Measurements from ENCODE around the gene ASTN2.

The ASTN2 gene

DNA sequence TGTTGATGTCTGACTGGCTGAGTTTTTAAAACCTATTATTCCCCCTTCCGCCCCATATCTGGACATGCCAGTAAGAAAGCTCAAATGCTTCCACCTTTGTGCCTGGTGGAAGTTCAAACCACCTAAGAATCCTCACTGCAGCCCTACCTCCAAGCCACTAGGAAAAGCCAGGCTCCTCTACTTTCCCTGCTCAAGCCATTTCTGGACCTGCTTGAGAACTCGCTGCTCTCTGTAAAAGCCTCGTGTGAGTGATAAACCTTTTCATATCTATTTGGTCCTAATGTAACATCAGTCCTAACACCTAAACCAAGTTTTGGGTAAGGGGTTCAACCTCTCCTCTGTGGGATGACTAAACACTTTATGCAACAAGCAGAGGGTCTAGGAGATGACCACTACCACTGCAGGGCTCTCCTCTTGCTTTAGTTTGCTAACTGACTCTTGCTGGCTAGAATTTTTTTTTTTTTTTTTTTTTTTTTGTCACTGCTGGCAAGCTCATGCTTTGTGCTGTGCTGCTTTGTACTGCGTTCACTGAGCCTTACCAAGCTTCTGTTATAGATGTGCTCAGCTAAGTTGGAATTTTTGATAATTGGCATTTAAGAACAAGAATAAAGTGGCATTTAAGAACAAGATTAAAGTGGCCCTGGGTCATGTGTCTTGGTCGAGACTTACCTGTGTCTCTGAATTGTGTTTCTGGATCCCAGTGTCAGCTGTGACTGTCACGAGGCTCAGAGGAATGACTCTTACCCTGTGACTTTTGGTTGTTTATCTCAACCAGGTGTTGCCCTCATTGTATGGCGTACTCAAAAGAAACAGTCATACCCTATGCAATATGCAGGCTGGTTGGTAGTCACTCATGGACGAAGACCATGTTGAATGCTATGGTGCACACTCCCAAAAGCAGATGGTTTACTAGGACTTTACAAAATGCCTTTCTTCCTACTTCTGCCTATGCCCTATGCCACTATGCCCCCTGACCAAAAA is 708.3 kb downstream of the ASTN2 start:
- Histone ChIP-seq H3K4me3 (no peak overlapping the region), H3K27ac (no peak overlapping the region)
- TF ChIP-seq, protein P1, sequence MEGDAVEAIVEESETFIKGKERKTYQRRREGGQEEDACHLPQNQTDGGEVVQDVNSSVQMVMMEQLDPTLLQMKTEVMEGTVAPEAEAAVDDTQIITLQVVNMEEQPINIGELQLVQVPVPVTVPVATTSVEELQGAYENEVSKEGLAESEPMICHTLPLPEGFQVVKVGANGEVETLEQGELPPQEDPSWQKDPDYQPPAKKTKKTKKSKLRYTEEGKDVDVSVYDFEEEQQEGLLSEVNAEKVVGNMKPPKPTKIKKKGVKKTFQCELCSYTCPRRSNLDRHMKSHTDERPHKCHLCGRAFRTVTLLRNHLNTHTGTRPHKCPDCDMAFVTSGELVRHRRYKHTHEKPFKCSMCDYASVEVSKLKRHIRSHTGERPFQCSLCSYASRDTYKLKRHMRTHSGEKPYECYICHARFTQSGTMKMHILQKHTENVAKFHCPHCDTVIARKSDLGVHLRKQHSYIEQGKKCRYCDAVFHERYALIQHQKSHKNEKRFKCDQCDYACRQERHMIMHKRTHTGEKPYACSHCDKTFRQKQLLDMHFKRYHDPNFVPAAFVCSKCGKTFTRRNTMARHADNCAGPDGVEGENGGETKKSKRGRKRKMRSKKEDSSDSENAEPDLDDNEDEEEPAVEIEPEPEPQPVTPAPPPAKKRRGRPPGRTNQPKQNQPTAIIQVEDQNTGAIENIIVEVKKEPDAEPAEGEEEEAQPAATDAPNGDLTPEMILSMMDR (IDR thresholded peaks at IDR 0.05), result no peak
- DNase-seq (ENCODE audit: low spot score), result no peak

DNA sequence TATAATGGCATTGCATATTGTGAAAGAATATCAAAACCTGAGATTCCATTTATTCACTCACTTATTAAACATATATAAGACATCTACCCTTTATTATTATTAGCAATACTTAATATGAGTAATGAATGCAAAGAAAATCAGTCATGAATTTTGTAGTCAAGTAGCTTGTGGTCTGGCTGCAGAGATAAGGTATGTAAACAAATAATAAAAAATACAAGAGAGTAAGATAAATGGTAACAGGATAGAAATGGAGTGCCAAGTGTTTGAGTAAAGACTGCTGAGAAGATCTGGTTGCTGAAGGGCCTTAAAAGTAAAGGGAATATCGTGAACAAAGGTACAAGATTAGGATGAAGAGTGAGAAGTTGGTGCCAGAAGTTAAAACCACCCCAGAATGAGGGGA is 709.3 kb downstream of the ASTN2 start:
- no peak overlapping the region for H3K4me3 ChIP-seq
- H3K27ac ChIP-seq, result no peak overlapping the region
- TF ChIP-seq, protein P1 (IDR thresholded peaks at IDR 0.05), result no peak
- DNase-seq (ENCODE audit: low spot score), result no peak

DNA sequence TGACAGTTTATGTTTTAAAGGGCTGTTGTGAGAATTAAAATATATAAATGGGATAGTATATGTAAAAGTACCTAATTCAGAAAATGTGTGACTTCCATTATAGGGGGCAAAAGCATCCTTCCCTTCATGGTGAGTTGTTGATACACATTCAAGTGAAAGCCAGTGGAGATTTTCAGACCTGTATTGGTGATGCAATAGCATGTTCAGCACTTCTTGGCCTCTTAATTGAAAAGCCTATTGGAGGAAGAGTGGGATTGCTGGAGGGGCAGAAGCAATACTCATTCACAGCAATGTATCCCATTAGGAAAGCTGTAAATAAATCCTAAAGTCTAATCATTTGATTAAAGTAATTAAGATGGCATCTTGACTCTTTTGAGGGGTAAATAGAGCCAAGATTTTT is 710.4 kb downstream of the ASTN2 start:
- TF ChIP-seq, protein P1 (IDR thresholded peaks at IDR 0.05), result no peak
- DNase-seq (ENCODE audit: low spot score), result no peak
- no peak overlapping the region for H3K4me3 ChIP-seq

DNA sequence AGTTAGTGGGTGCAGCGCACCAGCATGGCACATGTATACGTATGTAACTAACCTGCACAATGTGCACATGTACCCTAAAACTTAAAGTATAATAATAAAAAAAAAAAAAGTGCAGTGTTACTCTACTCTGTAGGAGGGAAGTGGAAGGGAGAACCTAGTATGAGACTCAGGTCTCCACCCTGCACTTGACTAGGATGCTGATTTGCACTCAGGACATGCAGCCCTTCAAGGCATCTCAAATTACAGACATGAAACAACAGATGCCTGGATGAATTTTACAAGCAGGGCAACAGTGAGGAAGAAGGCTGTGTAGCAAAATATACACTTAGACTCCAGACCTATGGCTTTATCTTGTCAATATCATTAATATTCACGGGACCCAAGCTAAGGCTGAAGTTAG is 711.2 kb downstream of the ASTN2 start:
- TF ChIP-seq, protein P1 (IDR thresholded peaks at IDR 0.05), result no peak
- Histone ChIP-seq H3K4me3 (no peak overlapping the region), H3K27ac (no peak overlapping the region)
- DNase-seq (ENCODE audit: low spot score), result no peak

More for the DNA sequence above, 710.4 kb downstream of the ASTN2 start:
- H3K27ac ChIP-seq, result no peak overlapping the region

DNA sequence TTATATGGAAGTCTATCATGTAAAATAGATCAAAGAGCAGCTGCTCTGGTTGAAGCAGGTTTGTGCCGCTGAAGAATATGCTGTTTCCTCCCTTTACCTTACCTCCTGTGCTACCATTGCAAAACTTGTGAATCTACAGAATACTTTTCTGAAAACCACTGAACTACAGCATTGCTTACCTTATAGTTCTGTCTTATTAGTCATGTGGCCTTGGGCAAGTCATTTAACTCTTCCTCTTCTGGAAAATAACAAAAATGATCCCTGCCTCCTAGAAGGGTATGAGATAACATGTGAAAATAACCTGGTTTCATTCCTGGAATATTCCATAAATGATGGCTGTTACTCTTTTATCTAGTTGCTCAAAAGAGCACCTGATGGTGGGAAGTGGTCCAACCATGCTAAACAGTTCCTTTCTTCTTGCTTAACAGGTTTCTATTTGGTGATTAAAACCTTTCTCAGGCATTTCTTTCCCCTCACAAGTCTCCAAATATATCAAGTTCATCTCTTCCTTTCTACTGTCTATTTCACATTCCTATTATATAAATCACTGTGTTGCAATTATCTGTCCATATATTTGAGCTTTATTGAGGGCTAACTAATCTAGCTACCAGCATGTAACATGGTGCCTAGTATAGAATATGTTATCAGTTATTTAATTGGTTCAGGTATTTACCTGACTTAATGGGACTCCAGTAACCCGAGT is 712.8 kb downstream of the ASTN2 start:
- H3K27ac ChIP-seq, result no peak overlapping the region

DNA sequence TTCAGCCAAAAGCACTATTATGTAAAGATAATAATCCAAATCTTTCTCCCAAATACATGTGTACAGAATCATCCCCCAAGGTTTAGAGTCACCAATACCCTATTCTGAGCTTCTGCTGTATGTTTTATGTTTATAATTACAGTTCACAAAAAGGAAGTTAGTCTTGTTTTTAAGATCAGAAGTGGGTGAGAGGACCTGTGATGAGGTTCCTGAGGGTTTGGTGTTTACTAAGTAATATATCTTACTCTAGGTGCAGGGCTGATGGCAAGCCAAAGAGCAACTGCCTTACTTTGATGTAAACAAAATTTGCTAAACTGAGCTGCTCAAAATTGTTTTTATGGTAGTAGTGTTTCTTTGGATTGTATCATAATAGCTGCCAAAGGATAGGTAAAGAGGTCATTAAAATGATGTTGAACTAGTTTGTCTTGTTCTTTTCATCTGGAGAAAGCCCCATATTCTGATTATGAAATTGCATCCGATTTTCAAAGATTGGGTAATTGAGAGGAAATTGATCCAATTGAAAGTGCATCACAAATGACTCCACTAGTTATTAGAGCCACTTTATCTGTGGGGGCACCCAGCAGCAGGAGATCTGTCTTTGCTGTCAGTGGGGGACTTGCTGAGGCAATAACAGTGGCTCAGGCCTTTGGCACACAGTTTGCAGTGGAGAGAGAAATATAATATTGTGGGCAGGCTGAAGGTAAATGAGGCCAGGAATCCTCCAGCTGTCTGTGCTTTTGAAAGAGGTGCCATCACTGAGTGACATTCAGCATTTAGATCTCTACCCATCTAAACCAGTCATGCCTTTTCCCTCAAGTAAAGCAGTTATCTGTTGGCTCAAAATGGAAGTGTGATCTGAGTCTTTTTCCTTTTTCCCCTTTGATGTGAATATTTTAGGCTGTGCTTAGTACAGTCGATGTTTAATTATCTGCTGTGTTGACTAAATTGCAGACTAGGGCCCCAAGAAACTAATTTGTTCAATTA is 713.7 kb downstream of the ASTN2 start:
- Histone ChIP-seq H3K27ac (no peak overlapping the region), H3K4me3 (no peak overlapping the region)
- DNase-seq (ENCODE audit: low spot score), result no peak
- TF ChIP-seq, protein P1 (IDR thresholded peaks at IDR 0.05), result no peak

More for the DNA sequence above, 712.8 kb downstream of the ASTN2 start:
- no peak overlapping the region for H3K4me3 ChIP-seq
- DNase-seq (ENCODE audit: low spot score), result no peak
- TF ChIP-seq, protein P1 (IDR thresholded peaks at IDR 0.05), result no peak
